GM19463 (cell line): Measurements from ENCODE around the gene ZNF639.

ENCODE experiments used
- ATAC-seq: cut with Tn5 transposase; IDR thresholded peaks from one replicate; pipeline ENCODE4 v1.9.1; 2021; ENCODE audit warnings: mild to moderate bottlenecking, moderate library complexity; ENCODE audit not compliant: unreplicated experiment

The ZNF639 gene

DNA sequence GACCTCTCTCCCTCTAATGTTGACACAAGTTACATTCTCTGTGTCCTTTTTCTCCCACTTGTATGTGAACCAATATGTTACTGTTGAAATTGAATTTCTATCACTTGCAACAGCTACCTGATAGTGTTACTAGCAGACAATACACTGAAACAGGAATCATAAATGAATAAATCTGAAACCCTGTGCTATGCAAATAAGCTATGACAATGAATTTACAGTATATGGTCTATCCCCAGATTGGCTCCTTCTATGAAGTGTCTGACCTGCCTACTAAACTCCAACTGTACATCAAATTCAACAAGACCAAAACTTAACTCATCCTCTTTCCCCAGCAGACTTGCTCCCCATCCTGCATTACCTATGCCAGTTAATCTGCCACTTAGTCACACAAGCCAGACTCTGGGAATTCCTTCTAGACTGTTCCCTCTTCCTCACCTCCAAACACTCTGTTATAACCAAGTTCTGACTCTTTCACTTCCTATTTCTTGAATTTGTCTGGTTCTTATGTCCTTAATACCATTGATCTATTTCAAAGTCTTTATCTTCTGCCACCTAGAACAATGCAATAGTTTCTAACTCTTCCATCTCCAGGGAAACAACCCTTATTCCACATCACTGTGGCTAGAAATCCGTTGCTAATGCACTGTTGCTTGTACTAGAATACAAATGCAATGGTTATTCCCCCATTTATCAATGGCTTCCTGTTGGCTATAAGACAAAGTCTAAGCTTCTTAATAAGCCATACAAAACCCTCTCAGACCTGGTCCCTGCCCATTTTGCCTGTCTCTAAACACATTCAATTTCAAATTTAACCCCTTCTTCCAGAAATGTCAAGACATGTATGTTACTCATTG is 13.4 kb upstream of the ZNF639 start:
- peak; percentile 83 for ATAC-seq

DNA sequence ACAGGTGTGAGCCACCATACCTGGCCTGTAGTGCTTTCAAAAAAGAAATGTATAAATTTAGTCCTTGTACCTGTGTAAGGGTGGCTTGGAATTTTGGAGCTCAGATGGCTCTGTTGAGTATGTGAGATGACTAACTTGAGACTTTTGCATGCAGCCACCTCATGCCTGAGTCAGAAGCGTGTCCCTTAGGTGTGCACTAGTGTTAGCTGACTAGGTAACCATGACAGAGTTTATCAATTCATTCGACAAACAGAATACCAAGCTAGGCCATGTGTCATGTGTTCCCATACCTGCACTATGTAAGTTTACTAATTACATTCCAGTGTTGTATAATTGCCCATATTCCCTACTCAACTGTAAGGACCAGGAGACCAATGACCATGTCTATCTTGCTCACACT is 4.0 kb upstream of the ZNF639 start:
- no peak for ATAC-seq

DNA sequence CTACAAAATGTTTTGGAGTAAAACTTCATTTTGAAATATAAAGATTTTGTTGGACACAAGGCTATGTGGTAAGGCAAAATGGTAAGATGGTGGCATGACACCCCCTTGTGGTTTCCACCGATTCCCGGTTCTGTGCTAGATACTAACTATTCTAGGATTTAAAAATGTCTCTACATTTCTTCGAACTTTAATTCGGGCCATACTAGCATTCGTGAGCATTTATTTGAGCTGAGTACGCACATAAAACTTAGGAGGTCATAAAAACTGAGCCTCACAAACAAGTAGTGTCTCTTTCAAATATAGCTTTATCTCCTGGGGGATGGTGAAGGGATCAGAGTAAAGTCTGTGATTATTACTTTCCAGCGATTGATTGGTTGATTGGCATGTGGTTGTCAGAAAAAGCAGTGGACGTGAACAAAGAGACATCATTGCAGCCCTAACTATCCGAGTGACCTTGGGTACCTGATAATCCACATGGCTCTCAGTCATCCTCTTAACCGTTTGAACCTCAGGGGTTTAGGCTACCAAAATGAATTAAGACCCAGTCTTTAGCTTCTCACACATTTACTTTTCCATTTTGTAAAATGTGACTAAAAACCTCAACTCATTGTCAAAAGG is 1.1 kb upstream of the ZNF639 start:
- ATAC-seq: no peak

DNA sequence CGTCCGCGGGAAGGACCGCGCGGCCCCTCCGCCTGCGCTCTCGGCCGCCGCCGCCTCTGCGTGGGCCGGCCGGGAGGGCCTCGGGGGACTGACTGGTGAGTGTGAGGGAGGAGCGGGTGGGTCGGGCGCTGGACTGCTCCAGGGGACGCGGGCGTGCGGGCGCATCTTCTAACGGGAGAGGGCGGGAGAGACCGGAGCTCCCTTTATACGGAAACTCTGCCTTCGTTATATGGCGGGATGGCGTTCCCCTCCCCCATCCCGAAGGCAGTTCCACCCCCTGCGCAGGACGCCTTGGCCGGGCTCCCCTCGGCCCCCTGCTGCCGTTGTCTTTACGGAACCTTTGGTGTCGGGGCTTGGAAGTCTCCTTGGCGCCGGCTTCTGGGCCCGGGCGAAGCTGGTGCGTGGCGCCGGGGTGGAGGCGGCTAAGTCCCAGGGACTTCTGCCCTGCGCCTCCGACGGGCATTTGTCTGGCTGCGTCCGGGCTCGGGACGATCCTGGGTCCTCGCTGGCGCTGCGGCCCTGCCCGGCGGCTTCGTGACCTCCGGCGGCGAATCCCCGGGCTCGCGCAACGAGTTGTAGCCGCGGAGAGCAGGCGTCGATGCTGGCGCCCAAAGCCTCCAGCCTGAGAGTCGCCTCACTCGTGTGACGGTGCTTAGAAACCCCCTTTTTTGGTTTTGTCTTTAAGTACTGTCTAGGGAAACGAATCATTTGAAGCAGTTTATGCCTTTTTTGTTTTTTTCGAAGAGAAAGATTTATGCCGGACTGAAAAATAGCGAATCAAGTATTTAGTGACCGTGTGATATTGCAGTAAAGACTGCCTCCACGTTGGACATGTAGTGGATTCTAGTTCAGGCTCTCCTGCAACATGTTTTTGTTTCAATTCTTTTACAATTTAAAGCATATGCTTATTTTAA is 623 bp downstream of the ZNF639 start:
- peak; percentile 36 for ATAC-seq

DNA sequence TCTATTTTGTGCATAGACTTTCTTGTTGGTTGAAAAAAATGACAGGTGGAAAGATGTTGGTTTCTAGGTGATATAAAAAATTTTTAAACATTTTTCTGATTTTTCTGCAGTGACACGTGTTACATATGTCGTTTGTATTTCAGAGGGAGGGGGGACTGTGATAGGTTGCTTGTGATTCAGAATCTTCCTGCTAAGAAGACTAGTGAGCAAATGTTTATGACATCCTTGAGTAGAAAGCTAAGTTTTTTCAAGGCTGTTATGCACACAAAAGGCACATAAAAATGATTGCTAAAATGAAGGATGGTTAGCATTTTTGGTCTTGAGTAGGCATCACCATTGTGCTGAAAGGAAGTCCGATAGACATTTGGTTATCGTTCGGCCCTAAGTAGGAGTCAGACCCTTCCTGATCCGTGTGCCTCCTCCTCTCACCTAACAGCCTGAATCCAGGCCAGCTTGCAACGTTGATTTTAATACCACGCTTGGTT is 1.5 kb downstream of the ZNF639 start:
- ATAC-seq: no peak

DNA sequence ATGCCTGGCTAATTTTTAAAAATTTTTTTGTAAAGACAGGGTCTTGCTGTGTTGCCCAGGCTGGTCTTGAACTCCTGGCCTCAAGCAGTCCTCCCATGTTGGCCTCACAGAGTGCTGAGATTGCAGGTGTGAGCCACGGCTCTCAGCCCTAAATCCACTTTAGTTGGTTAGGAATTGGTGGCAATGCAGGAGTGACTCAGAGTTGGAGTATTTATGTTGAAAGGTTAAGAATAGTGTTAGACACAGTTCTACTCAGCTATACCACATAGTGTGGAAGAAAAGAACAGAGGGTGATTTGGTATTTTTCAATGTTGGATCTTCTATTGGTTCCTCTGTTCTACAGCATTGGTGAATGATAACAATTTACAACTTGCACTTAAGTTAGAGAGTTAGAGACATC is 7.6 kb downstream of the ZNF639 start:
- ATAC-seq: no peak

DNA sequence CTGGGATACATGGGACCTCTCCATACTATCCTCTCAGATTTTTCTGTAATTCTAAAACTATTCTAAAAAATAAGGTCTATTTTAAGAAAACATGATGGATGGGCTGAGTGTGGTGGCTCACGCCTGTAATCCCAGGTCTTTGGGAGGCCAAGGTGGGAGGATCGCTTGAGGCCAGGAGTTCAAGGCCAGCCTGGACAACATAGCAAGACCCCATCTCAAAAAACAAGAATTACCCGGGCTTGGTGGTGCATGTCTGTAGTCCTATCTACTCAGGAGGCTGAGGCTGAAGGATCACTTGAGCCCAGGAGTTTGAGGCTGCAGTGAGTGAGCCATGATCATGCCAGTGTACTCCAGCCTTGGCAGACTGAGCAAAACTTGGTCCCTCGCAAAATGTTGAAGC is 9.4 kb downstream of the ZNF639 start:
- no peak for ATAC-seq

DNA sequence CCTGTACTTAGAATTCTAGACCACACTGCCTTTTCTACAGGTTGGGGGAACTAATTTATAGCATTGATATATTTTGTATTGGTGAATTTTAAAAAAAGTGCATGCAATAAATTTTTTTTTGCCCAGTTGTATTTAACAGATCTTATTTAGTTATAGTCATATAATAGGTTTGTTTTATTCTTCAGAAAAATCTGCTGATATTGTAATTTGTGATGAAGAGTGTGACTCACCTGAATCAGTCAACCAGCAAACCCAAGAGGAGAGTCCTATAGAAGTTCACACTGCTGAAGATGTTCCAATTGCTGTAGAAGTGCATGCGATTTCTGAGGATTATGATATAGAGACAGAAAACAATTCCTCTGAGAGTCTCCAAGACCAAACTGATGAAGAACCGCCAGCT is 10.3 kb downstream of the ZNF639 start:
- no peak for ATAC-seq

DNA sequence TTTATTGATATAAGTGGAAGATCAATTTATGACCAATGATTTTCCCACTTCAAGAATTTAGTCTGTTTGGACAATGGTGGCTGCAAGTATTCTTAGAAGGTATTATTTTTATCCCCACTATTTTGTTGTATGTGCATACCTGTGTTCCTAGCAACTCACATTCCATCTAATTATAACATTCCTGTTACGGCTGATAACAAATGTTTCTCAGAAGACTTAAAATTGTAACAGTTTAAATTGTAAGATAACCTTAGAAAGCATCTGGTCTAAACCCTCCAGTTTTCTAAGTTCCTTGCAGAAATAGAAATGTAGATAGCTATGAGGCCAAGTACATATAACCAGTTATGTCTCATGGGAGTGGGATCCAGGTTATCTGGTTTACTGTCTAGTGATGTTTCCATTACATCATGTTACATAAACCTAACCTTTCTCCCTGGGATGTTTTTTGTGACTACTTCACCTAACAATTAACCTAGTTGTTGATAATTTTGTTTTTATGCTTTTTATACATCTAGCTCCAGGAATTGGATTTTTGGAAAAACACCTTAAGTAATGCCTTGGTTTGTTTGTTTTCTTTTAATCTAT is 13.6 kb downstream of the ZNF639 start:
- ATAC-seq: no peak

DNA sequence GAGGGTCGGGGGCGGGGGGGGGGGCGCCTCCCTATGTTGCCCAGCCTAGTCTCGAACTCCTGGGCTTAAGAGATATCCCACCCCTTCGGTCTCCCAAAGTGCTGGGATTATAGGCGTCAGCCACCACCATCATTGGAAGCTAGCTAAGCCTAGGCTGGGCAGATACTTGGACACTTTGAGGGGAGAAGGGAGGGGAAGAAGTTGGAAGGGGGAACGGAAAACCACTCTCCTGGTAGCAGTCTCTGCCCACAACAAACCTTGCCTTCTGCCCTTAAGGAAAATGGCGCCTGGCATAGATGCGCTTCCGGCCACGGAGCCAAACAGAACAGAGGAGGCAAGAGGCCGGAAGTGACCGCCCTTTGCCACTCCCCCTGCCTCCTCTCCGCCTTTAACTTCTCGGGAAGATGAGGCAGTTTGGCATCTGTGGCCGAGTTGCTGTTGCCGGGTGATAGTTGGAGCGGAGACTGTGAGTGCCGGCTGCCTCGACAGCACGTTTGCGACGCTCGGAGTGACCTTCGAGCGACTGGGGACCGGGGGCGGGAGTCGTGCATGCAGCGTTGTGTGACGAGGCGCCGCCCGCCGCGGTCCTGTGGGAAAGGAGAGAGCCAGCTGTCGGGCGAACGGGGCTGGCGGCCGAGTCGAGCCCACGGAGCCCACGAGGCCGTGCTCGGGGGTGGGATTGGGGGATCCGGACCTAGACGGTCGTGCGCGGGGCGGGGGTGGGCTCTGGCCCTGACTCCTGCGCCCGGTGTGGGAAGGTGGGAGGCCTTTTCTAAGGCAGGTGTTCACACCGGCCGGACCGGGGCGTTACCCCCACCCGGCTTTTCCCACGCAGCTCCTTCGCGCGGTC is 24.7 kb downstream of the ZNF639 start, which contains the start of gene MFN1:
Gene MFN1 (plus strand): TSS at position 365 of the 850 bp plus-strand sequence. CDS start 1,143 bp downstream, outside the sequence.
- peak; percentile 93 for ATAC-seq

DNA sequence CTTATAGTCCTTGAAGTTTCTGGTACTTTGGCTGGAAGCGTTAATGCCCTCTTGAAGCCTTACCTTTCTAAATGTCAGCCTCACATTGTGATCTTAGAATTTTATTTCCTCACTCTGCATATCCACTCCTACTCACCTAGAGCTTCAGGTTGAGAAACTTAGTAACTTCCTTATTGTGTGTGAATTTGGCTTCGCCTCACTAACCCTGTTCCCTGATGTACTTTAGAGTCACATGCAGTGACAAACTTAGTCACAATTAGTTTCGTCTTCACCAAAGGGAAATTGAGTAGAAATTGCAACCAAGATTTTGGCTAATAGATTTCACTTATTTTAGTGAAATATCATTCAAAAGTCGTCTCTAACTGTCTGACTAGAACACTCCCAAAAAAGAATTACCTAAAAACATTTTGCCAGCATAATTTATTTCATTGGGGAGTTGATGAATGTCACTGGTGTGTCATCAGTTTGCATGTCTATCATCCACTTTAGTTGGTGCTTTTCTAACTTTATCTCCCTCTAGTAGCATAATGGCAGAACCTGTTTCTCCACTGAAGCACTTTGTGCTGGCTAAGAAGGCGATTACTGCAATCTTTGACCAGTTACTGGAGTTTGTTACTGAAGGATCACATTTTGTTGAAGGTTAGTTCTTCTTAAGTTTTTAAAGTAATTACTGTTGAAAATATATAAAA is 25.6 kb downstream of the ZNF639 start:
- peak; percentile 40 for ATAC-seq

DNA sequence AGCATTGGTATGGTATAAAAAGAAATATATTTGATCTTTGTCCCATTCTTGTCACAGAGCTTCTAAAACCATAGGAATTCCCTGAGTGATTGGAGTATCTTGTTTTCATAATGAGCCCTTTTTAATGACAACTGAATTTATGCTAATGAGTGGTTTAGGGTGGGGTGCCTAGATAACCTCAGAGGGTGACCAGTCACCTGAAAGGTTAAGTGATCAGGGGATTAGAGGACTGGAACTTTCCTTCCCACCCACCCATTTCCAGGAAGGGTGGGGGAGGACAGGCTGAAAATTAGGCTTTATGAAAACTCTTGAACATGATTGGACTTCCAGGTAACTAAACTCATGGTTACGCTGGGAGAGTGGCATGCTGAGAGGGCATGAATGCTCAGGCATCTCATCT is 33.2 kb downstream of the ZNF639 start:
- ATAC-seq: no peak

DNA sequence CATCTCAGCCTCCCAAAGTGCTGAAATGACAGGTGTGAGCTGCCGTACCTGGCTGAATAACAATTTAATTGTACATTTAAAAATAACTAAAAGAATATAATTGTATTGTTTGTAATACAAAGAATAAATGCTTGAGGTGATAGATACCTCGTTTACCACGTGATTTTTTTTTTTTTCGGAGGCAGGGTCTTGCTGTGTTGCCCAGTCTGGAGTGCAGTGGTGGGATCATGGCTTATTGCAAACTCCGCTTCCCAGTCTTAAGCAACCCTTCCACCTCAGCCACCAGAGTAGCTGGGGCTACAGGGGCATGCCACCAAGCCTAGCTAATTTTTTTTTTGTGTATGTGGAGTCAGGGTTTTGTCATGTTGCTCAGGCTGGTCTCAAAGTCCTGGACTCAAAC is 40.5 kb downstream of the ZNF639 start:
- ATAC-seq: no peak

DNA sequence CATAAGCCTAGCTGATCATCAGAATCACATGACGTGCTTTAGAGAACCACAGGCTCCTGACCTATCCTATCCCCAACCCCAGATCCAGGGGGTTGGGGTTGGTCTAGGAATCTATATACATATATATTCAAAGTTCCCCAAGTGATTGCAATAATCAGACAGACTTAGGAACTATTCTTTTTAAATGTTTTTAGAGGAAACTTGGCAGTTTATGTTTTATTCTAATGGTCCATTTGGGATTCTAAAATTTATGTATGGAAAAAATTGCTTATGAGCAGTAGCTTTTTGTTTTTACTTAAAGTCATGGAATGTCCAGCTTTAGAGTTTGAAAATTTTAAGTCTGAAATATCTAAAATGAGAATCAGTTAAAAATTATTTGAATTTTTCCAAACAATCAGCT is 46.8 kb downstream of the ZNF639 start:
- no peak for ATAC-seq

DNA sequence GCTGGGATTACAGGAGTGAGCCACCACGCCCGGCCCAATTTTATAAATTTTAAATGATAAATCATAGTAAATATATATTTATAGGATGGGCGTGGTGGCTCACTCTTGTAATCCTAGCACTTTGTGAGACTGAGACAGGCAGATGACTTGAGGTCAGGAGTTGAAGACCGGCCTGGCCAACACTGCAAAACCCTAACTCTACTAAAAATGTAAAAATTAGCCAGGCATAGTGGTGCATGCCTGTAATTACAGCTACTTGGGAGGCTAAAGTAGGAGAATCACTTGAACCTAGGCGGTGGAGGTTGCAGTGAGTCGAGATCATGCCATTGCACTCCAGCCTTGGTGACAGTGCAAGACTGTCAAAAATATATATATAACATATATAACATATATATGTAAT is 51.1 kb downstream of the ZNF639 start:
- no peak for ATAC-seq

DNA sequence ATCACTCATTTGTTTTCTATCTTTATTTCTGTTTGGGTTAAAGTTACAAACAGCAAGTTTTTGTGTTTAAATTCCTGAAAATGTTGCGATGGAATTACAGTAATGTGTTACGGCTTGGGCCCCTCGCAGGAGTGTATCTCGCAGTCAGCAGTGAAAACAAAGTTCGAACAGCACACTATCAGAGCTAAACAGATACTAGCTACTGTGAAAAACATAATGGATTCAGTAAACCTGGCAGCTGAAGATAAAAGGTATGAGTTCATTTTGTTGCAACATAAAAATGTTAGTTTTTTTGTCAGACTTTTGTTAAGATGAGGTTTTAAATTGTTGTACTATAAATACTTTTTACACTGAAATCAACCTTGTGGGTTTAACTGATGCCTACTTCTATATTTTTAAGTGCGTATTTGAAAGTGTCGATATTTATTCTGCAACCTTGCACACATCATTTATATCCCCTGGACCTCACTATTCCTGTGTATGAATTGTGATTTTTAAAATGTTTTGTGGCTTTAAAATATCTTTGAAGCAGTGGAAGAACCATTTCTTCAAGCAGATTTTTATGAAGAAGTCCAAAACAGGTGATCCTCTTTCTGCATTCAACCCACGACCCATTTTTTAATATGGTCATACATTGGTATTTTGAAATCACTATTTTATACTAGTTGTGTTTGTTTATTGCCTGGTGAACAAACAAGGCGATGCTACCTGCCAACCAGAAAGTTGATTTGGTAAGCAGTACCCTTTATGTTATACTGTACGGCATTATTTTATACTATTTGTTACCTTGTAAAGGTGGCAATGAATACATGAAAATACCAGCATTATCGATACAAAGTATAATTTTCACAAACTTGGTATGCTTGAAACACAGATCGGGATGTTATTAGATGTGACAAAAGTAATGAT is 52.5 kb downstream of the ZNF639 start:
- no peak for ATAC-seq

DNA sequence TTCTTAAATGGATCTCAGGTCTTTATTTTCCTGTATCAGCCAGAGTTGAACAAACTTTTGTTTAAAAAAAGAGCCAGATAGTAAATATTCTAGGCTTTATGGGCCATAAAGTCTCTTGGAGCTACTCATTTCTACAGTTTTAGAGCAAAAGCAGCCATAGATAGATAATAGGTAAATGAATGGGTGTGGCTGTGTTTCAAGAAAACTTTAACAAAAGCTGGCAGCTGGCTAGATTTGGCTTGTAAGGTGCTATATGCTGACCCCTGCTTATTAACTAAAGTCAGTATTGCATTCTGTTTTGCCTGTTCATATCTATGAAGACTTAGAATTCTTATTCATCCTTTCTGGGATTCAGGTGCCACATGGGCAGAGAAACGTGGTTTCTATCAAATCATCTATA is 53.6 kb downstream of the ZNF639 start:
- no peak for ATAC-seq
